Measurements from ENCODE around the gene ITGB6. TPM values are rescaled to one million over a fixed set of nuclear protein-coding genes. Genes with fewer than 3 reads are reported as not detected.

Gene ITGB6
- total and polyA plus RNA-seq, 2 of the 8 experiments (the other 6 are each of a cell fraction or from before 2014, with no cell fraction given) = not detected

GRCh38 chr2:160054984-160055725 lies 144.9 kb downstream of the ITGB6 start (continued):
- TF ChIP-seq CHD7 (IDR thresholded peaks at IDR 0.05; ENCODE audit: insufficient replicate concordance, low read length) = peak; percentile 62
- 0 out of 2 replicates have a peak, but pooled peaks have one; percentile 53 for TF ChIP-seq MAX (IDR thresholded peaks at IDR 0.05)
- no peak for TF ChIP-seq YY1 (IDR thresholded peaks at IDR 0.05; ENCODE audit: low read depth, low read length)
- no peak for TF ChIP-seq FOSL1 (IDR thresholded peaks at IDR 0.05; ENCODE audit: insufficient read depth, low read depth, low read length)
- TF ChIP-seq CBX8 (IDR thresholded peaks at IDR 0.05; ENCODE audit: borderline replicate concordance, low read depth, low read length) = no peak
- TF ChIP-seq BCL11A (IDR thresholded peaks at IDR 0.05; ENCODE audit: low read depth in 2 of 2, low read length in 2 of 2) = peak in 1 of 2 experiments; percentile 61
- no peak for TF ChIP-seq KDM5A (IDR thresholded peaks at IDR 0.05; ENCODE audit: low read length)
- TF ChIP-seq CBX5 (IDR thresholded peaks at IDR 0.05; ENCODE audit: low read depth, low read length) = no peak
- TF ChIP-seq KDM1A (IDR thresholded peaks at IDR 0.05; ENCODE audit: borderline replicate concordance, low read length) = peak; percentile 89
- TF ChIP-seq JUND (IDR thresholded peaks at IDR 0.05; ENCODE audit: low read length) = no peak

Data from H1 (cell line).